DND-41 (cell line): ENCODE measurements around the gene RNF217.

Experiments
- ATAC-seq: fragments of 200-7000 bp; cut with Tn5 transposase; 3 replicates; pipeline ENCODE4 v1.9.1; 2021; ENCODE audit warnings: low read depth; ENCODE audit not compliant: insufficient read depth
- DNase-seq: peaks from one replicate; pipeline ENCODE4 v3.0.0-alpha.2; 2020
- H2AFZ ChIP-seq: 2 replicates; pipeline ENCODE4 v1.6.0; 2012; ENCODE audit warnings: low read depth, low read length
- H3K27ac ChIP-seq: 2 replicates; pipeline ENCODE4 v1.5.1; 2012; ENCODE audit warnings: low read length, inconsistent platforms
- H3K27me3 ChIP-seq: fragments of 200-600 bp; sonication (generic); 2 replicates; pipeline ENCODE4 v1.6.0; 2012; ENCODE audit warnings: low read length, mild to moderate bottlenecking, inconsistent platforms; ENCODE audit not compliant: insufficient read depth, poor library complexity
- H3K36me3 ChIP-seq: 2 replicates; pipeline ENCODE4 v1.5.1; 2012; ENCODE audit warnings: low read length, inconsistent platforms; ENCODE audit not compliant: insufficient read depth
- H3K4me1 ChIP-seq: 2 replicates; pipeline ENCODE4 v1.5.1; 2012; ENCODE audit warnings: mild to moderate bottlenecking, low read length; ENCODE audit not compliant: insufficient read depth
- H3K4me2 ChIP-seq: 2 replicates; pipeline ENCODE4 v1.6.0; 2012; ENCODE audit warnings: mild to moderate bottlenecking, moderate library complexity, low read length, inconsistent platforms; ENCODE audit not compliant: insufficient read depth
- H3K4me3 ChIP-seq, 2 experiments: fragments of 200-600 bp in 1 of 2; shearing (Covaris generic) in 1 of 2; 2 replicates each; pipeline ENCODE4 v1.5.1; 2012 to 2016; ENCODE audit warnings: inconsistent platforms in 2 of 2, low read length in 2 of 2, mild to moderate bottlenecking in 2 of 2, low read depth in 1 of 2, moderate library complexity in 1 of 2
- H3K79me2 ChIP-seq: 2 replicates; pipeline ENCODE4 v1.6.0; 2012; ENCODE audit warnings: low read length, inconsistent platforms; ENCODE audit not compliant: insufficient read depth
- H3K9ac ChIP-seq: 2 replicates; pipeline ENCODE4 v1.6.0; 2012; ENCODE audit warnings: low read depth, mild to moderate bottlenecking, inconsistent platforms, low read length, moderate library complexity
- H3K9me3 ChIP-seq: 2 replicates; pipeline ENCODE4 v1.5.1; 2012; ENCODE audit warnings: low read length, moderate library complexity, mild to moderate bottlenecking, inconsistent platforms; ENCODE audit not compliant: insufficient read depth, severe bottlenecking
- H4K20me1 ChIP-seq: 2 replicates; pipeline ENCODE4 v1.6.0; 2012; ENCODE audit warnings: low read length; ENCODE audit not compliant: insufficient read depth
- CTCF ChIP-seq: IDR thresholded peaks from 2 replicates; pipeline ENCODE4 v1.5.1; 2012; ENCODE audit warnings: borderline replicate concordance, low read length, moderate library complexity, mild to moderate bottlenecking; ENCODE audit not compliant: poor library complexity, severe bottlenecking; ENCODE audit errors: extremely low read depth
- EZH2 ChIP-seq: IDR thresholded peaks from 3 replicates; pipeline ENCODE4 v1.6.1; 2012; ENCODE audit warnings: borderline replicate concordance, low read depth, mild to moderate bottlenecking, moderate library complexity, low read length, inconsistent platforms; ENCODE audit not compliant: severe bottlenecking

The RNF217 gene

DNA sequence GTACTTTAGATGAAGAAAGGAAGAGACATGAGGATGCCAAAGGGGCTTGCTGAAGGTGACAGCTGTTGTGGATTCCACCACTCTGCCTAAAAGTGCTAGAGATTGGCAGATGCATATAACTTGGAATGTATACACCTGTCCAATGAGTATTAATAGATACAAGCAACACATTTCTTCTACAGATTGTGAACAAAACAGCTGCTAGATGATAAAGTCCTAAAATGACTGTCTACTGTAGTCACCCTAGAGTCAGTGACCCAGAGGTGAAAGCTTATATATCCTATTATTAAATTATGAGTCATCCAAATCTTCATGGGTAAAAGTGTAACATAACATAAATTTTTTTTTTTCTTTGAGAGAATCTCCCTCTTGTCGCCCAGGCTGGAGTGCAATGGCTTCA, 5.2 kb downstream of the RNF217 start:
- H3K4me2 ChIP-seq = no peak overlapping the region
- no peak for DNase-seq
- H3K9me3 ChIP-seq = no peaks in the 10 kb centered on the region
- no peak overlapping the region for H3K9ac ChIP-seq
- H3K79me2 ChIP-seq = no peaks in the 10 kb centered on the region
- no peak overlapping the region for H2AFZ ChIP-seq
- H3K27ac ChIP-seq = no peak overlapping the region
- H3K4me3 ChIP-seq = no peak overlapping the region
- no peaks in the 10 kb centered on the region for H3K27me3 ChIP-seq
- TF ChIP-seq CTCF (no peak), EZH2 (no peak)
- H3K4me1 ChIP-seq = no peaks in the 10 kb centered on the region
- H3K36me3 ChIP-seq = no peaks in the 10 kb centered on the region
- ATAC-seq = no peak
- H4K20me1 ChIP-seq = no peaks in the 10 kb centered on the region

- H3K36me3 ChIP-seq = no peaks in the 10 kb centered on the region
- no peak for ATAC-seq
- no peak overlapping the region for H3K27ac ChIP-seq
- no peak for DNase-seq
- TF ChIP-seq CTCF (no peak), EZH2 (no peak)
- no peak overlapping the region for H3K4me3 ChIP-seq
- H2AFZ ChIP-seq = no peak overlapping the region
- no peak overlapping the region for H3K4me2 ChIP-seq
- no peaks in the 10 kb centered on the region for H3K27me3 ChIP-seq
- no peak overlapping the region for H3K9ac ChIP-seq
- H3K4me1 ChIP-seq = no peaks in the 10 kb centered on the region
- no peaks in the 10 kb centered on the region for H3K9me3 ChIP-seq
- H4K20me1 ChIP-seq = no peaks in the 10 kb centered on the region
- H3K79me2 ChIP-seq = no peaks in the 10 kb centered on the region
Observed at GRCh38 chr6:124968401-124968800, 6.2 kb downstream of the RNF217 start.

- Histone ChIP-seq H3K4me2 (no peak overlapping the region), H3K9ac (no peak overlapping the region), H3K79me2 (no peaks in the 10 kb centered on the region), H3K4me3 (no peak overlapping the region), H4K20me1 (no peaks in the 10 kb centered on the region), H2AFZ (no peak overlapping the region), H3K27ac (no peak overlapping the region), H3K9me3 (no peaks in the 10 kb centered on the region), H3K36me3 (no peaks in the 10 kb centered on the region), H3K4me1 (no peaks in the 10 kb centered on the region), H3K27me3 (no peaks in the 10 kb centered on the region)
- no peak for ATAC-seq
- DNase-seq = no peak
- TF ChIP-seq EZH2 (no peak), CTCF (no peak)
Observed at GRCh38 chr6:124970243-124970642, 8.0 kb downstream of the RNF217 start.

DNA sequence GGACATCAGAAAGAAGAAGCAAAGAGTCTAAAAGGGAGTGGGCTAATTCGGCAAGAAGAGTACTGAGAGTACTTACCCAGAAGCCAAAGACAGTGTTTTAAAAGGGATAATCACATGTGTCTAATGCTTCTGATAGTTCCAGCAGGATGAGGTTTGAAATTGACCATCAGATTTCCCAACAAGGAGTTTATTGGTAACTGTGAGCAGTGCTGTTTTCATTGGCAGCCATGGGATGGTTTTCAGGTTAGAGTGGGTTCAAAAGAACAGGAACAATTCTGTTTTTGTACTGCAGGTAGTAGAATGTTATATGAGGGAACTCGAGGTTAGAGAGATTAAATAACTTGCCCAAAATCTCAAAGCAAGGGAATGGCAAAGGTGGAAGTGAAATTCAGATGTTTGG, 8.5 kb downstream of the RNF217 start:
- no peak for ATAC-seq
- no peak for DNase-seq
- Histone ChIP-seq H4K20me1 (no peaks in the 10 kb centered on the region), H3K4me1 (no peaks in the 10 kb centered on the region), H3K27ac (no peak overlapping the region), H3K9me3 (no peaks in the 10 kb centered on the region), H3K27me3 (no peaks in the 10 kb centered on the region), H3K36me3 (no peaks in the 10 kb centered on the region), H3K9ac (no peak overlapping the region), H3K4me2 (no peak overlapping the region), H2AFZ (no peak overlapping the region), H3K79me2 (no peaks in the 10 kb centered on the region), H3K4me3 (no peak overlapping the region)
- TF ChIP-seq EZH2 (no peak), CTCF (no peak)
